Naive thymus-derived CD4-positive, alpha-beta T cell (primary cell): ENCODE data around the gene RNF4. TPM values are rescaled to one million over a fixed set of nuclear protein-coding genes. Genes with fewer than 3 reads are reported as not detected.
A peak's percentile ranks its signal among the peaks of the same experiment; 100 is the strongest.
"Not testable (repeated sequence)": the region's sequence is repeated elsewhere in the genome, so short reads cannot be mapped to it uniquely, and the experiment has no call there.

ENCODE experiments used
- ATAC-seq: fragments of 150-1000 bp; cut with Tn5 transposase; 2 replicates; pipeline ENCODE4 v1.10.0; 2021; ENCODE audit warnings: mild to moderate bottlenecking, moderate library complexity
- CTCF ChIA-PET: fragments of 350-600 bp; sonication (Branson Sonifier 250); formaldehyde crosslinking; loops from one replicate; lab custom pipeline; 2021; ENCODE audit warnings: antibody characterized with exemption; lab: Charles Lee
- POLR2A ChIA-PET: fragments of 350-600 bp; sonication (Branson Sonifier 250); formaldehyde crosslinking; loops from one replicate; lab custom pipeline; 2021; ENCODE audit warnings: antibody characterized with exemption, inconsistent platforms; lab: Charles Lee
- DNase-seq, 9 donors: peaks; one replicate each; pipeline versions ENCODE4 v3.0.0 to v3.0.0-alpha.2; 2020 to 2022; ENCODE audit warnings: mixed read lengths in 1 of 9
- H3K27ac ChIP-seq: one replicate; pipeline ENCODE4 v1.7.0; 2013; ENCODE audit warnings: mild to moderate bottlenecking, low read depth, low read length, moderate library complexity
- H3K27me3 ChIP-seq, 2 donors: one replicate each; pipeline ENCODE4 v1.7.0; 2013; ENCODE audit warnings: low read length in 2 of 2, mild to moderate bottlenecking in 2 of 2, moderate library complexity in 2 of 2; ENCODE audit not compliant: control insufficient read depth in 2 of 2, insufficient read depth in 2 of 2
- H3K36me3 ChIP-seq, 3 experiments: 1 replicate in 2 of 3; 2 replicates in 1 of 3; pipeline ENCODE4 v1.7.0; 2013; ENCODE audit warnings: low read length in 3 of 3, mild to moderate bottlenecking in 3 of 3, moderate library complexity in 1 of 3; ENCODE audit not compliant: insufficient read depth in 3 of 3, control insufficient read depth in 2 of 3
- H3K4me1 ChIP-seq, 2 donors: one replicate each; pipeline ENCODE4 v1.7.0; 2013; ENCODE audit warnings: low read length in 2 of 2, mild to moderate bottlenecking in 2 of 2, moderate library complexity in 1 of 2; ENCODE audit not compliant: control insufficient read depth in 2 of 2, insufficient read depth in 2 of 2
- H3K4me3 ChIP-seq: 2 replicates; pipeline ENCODE4 v1.7.0; 2013; ENCODE audit warnings: mild to moderate bottlenecking, low read length
- H3K9me3 ChIP-seq, 3 experiments: 1 replicate in 2 of 3; 2 replicates in 1 of 3; pipeline ENCODE4 v1.7.0; 2013; ENCODE audit warnings: low read length in 3 of 3; ENCODE audit not compliant: control insufficient read depth in 2 of 3
- H3K27ac Mint-ChIP-seq, 9 donors: one replicate each; pipeline ENCODE4 v1.8.0; 2020 to 2022; ENCODE audit warnings: mixed read lengths in 9 of 9, mild to moderate bottlenecking in 8 of 9, moderate library complexity in 5 of 9, inconsistent platforms in 2 of 9
- H3K27me3 Mint-ChIP-seq, 5 donors: one replicate each; pipeline ENCODE4 v1.8.0; 2021 to 2022; ENCODE audit warnings: mixed read lengths in 5 of 5, mild to moderate bottlenecking in 1 of 5
- H3K36me3 Mint-ChIP-seq, 5 donors: one replicate each; pipeline ENCODE4 v1.8.0; 2020 to 2022; ENCODE audit warnings: mixed read lengths in 5 of 5, mild to moderate bottlenecking in 3 of 5, inconsistent platforms in 1 of 5
- H3K4me1 Mint-ChIP-seq, 7 donors: one replicate each; pipeline ENCODE4 v1.8.0; 2020 to 2022; ENCODE audit warnings: mixed read lengths in 7 of 7, mild to moderate bottlenecking in 3 of 7, inconsistent platforms in 1 of 7
- H3K4me3 Mint-ChIP-seq, 10 donors: one replicate each; pipeline ENCODE4 v1.8.0; 2020 to 2022; ENCODE audit warnings: mild to moderate bottlenecking in 10 of 10, mixed read lengths in 10 of 10, moderate library complexity in 6 of 10, inconsistent platforms in 2 of 10
- H3K9me3 Mint-ChIP-seq, 11 donors: one replicate each; pipeline ENCODE4 v1.8.0; 2020 to 2022; ENCODE audit warnings: mixed read lengths in 11 of 11, mild to moderate bottlenecking in 4 of 11, inconsistent platforms in 1 of 11, moderate library complexity in 1 of 11
- intact Hi-C, 2 donors: fragments of 100-400 bp; cut with micrococcal nuclease; formaldehyde crosslinking; loops; one replicate each; pipeline ENCODE4 v1.15.1; 2023
- polyA plus RNA-seq, 2 donors: library from polyadenylated mRNA; unstranded; fragments of 300-500 nt; fragmentation: Illumina TruSeq; gene quantifications; one replicate each; pipeline ENCODE4 v1.2.3, GENCODE V29; 2021
- total RNA-seq, 6 experiments: library from RNA in 5 of 6; stranded (reverse) in 5 of 6; gene quantifications; 1 replicate in 5 of 6; 2 replicates in 1 of 6; pipeline ENCODE4 v1.2.3 and lab custom pipeline; 2021 to 2026

Gene RNF4
- total and polyA plus RNA-seq, 7 experiments from 2014 or later, result 69.4 to 101 (median 91.8) TPM

- H3K27me3 ChIP-seq, result no peaks in the 10 kb centered on the region
- H3K36me3 Mint-ChIP-seq, result peaks cover 0 to 5% (median 0%) of the 10 kb centered on the region in 5 donors
- CTCF ChIA-PET, result interaction anchor here (1.3 to 2.6 kb wide), 2 partner anchors 34 to 245 kb away, joined by 3 to 10 read pairs; no protein-coding TSS in a partner anchor
- no peak overlapping the region for H3K4me3 Mint-ChIP-seq
- no peaks in the 10 kb centered on the region for H3K9me3 ChIP-seq
- peaks cover 7 to 15% of the 10 kb centered on the region in 2 donors for H3K4me1 ChIP-seq
- H3K4me3 ChIP-seq, result no peak overlapping the region
- DNase-seq (no peak), ATAC-seq (no peak)
- peak overlapping the region in 2 of 9 donors; percentile 32 to 33 for H3K27ac Mint-ChIP-seq
- no peaks in the 10 kb centered on the region for H3K9me3 Mint-ChIP-seq
- no peak overlapping the region for H3K27ac ChIP-seq
- POLR2A ChIA-PET, result interaction anchor here (0.5 to 1.9 kb wide), 4 partner anchors 20 to 181 kb away, joined by 3 to 4 read pairs (median 3); partner anchors contain the start of gene FAM193A
- peaks cover 18 to 38% (median 28%) of the 10 kb centered on the region in 7 donors for H3K4me1 Mint-ChIP-seq
- peaks cover 0 to 30% (median 3%) of the 10 kb centered on the region in 5 donors for H3K27me3 Mint-ChIP-seq
- intact Hi-C loops, result loop anchor here (5.0 kb wide), 2 partner anchors 37 to 608 kb away; partner anchors contain the start of gene LETM1 (in 1 of the 2)
- H3K36me3 ChIP-seq, result peaks cover 0 to 3% (median 0%) of the 10 kb centered on the region in 3 experiments
These were observed 3.9 kb upstream of the RNF4 start for GRCh38 chr4:2465032-2465431.

- H3K27me3 Mint-ChIP-seq, result peaks cover 0 to 27% (median 3%) of the 10 kb centered on the region in 5 donors
- H3K4me1 Mint-ChIP-seq, result peaks cover 23 to 43% (median 34%) of the 10 kb centered on the region in 7 donors
- H3K9me3 Mint-ChIP-seq, H3K4me3 ChIP-seq, DNase-seq, ATAC-seq, H3K27ac ChIP-seq, H3K9me3 ChIP-seq, H3K27me3 ChIP-seq, H3K36me3 ChIP-seq: not testable (repeated sequence)
- peaks cover 12 to 20% of the 10 kb centered on the region in 2 donors for H3K4me1 ChIP-seq
- peaks cover 0 to 11% (median 0%) of the 10 kb centered on the region in 5 donors for H3K36me3 Mint-ChIP-seq
- intact Hi-C loops, result loop anchor here (5.0 kb wide), 2 partner anchors 37 to 608 kb away; partner anchors contain the start of gene LETM1 (in 1 of the 2)
- H3K4me3 Mint-ChIP-seq, result peak overlapping the region in 1 of 10 donors; percentile 7
- CTCF ChIA-PET, result interaction anchor here (1.3 to 2.6 kb wide), 2 partner anchors 34 to 245 kb away, joined by 3 to 10 read pairs; no protein-coding TSS in a partner anchor
- POLR2A ChIA-PET, result interaction anchor here (0.6 to 1.9 kb wide), 3 partner anchors 20 to 80 kb away, joined by 3 to 4 read pairs (median 3); partner anchors contain the start of gene FAM193A
- H3K27ac Mint-ChIP-seq, result peak overlapping the region in 2 of 9 donors; percentile 46
These were observed 3.4 kb upstream of the RNF4 start for GRCh38 chr4:2465544-2465943.

GRCh38 chr4:2469192-2469984 lies 482 bp downstream of the RNF4 start:
- Histone ChIP-seq H3K4me3 (peak overlapping the region; percentile 70), H3K27me3 (no peaks in the 10 kb centered on the region), H3K9me3 (no peaks in the 10 kb centered on the region), H3K27ac (peak overlapping the region; percentile 94), H3K4me1 (peaks cover 31 to 37% of the 10 kb centered on the region in 2 donors), H3K36me3 (peaks cover 0 to 14% (median 7%) of the 10 kb centered on the region in 3 experiments)
- CTCF ChIA-PET, result interaction anchor here (0.9 kb wide), 1 partner anchor 19 kb away, joined by 3 read pairs; no protein-coding TSS in a partner anchor
- POLR2A ChIA-PET, result interaction anchor here (0.6 to 3.4 kb wide), 27 partner anchors 9 to 1598 kb away, joined by 3 to 51 read pairs (median 4); partner anchors contain the start of genes CFAP99, FAM193A, FAM53A and GRK4
- Mint-ChIP-seq H3K27me3 (peaks cover 0 to 2% (median 0%) of the 10 kb centered on the region in 5 donors), H3K9me3 (no peaks in the 10 kb centered on the region), H3K27ac (peak overlapping the region; percentile 95 to 98 (median 98)), H3K36me3 (peaks cover 0 to 29% (median 4%) of the 10 kb centered on the region in 5 donors), H3K4me1 (peaks cover 39 to 72% (median 55%) of the 10 kb centered on the region in 7 donors), H3K4me3 (peak overlapping the region; percentile 90 to 98 (median 95))
- intact Hi-C loops, result loop anchor here (1.0 to 5.0 kb wide), 16 partner anchors 16 to 757 kb away; partner anchors contain the start of genes CFAP99 (in 2 of the 2), FAM193A (in 2 of the 2), GRK4 (in 2 of the 2) and HAUS3 (in 2 of the 2)
- ATAC-seq (peak; percentile 63), DNase-seq (peak; percentile 57 to 80 (median 75))

GRCh38 chr4:2470791-2471190 lies 1.9 kb downstream of the RNF4 start:
- H3K27ac Mint-ChIP-seq, result peak overlapping the region; percentile 95 to 98 (median 98)
- no peak for DNase-seq
- Histone ChIP-seq H3K27ac (peak overlapping the region; percentile 94), H3K36me3 (peaks cover 0 to 14% (median 7%) of the 10 kb centered on the region in 3 experiments), H3K27me3 (no peaks in the 10 kb centered on the region), H3K4me3 (peak overlapping the region; percentile 70), H3K9me3 (no peaks in the 10 kb centered on the region), H3K4me1 (peaks cover 35 to 40% of the 10 kb centered on the region in 2 donors)
- H3K36me3 Mint-ChIP-seq, result peaks cover 0 to 32% (median 7%) of the 10 kb centered on the region in 5 donors
- intact Hi-C loops, result no loop called here
- POLR2A ChIA-PET, result interaction anchor here (1.1 to 3.4 kb wide), 5 partner anchors 8 to 208 kb away, joined by 4 to 51 read pairs (median 8); partner anchors contain the start of genes CFAP99, MXD4 and ZFYVE28
- peaks cover 0 to 2% (median 0%) of the 10 kb centered on the region in 5 donors for H3K27me3 Mint-ChIP-seq
- no peak for ATAC-seq
- no peaks in the 10 kb centered on the region for H3K9me3 Mint-ChIP-seq
- CTCF ChIA-PET, result interaction anchor here (0.6 kb wide), 2 partner anchors 251 to 1148 kb away, joined by 3 to 7 read pairs; no protein-coding TSS in a partner anchor
- H3K4me1 Mint-ChIP-seq, result peaks cover 44 to 79% (median 57%) of the 10 kb centered on the region in 7 donors
- H3K4me3 Mint-ChIP-seq, result peak overlapping the region; percentile 90 to 98 (median 95)

GRCh38 chr4:2472187-2472586 lies 3.3 kb downstream of the RNF4 start:
- Histone ChIP-seq H3K4me3 (no peak overlapping the region), H3K36me3 (peaks cover 0 to 14% (median 7%) of the 10 kb centered on the region in 3 experiments), H3K9me3 (no peaks in the 10 kb centered on the region), H3K27ac (peak overlapping the region; percentile 94), H3K27me3 (no peaks in the 10 kb centered on the region), H3K4me1 (peaks cover 41 to 43% of the 10 kb centered on the region in 2 donors)
- Mint-ChIP-seq H3K36me3 (peaks cover 0 to 35% (median 13%) of the 10 kb centered on the region in 5 donors), H3K27me3 (peaks cover 0 to 2% (median 0%) of the 10 kb centered on the region in 5 donors), H3K9me3 (no peaks in the 10 kb centered on the region), H3K4me3 (peak overlapping the region in 5 of 10 donors; percentile 5 to 97 (median 91)), H3K4me1 (peaks cover 49 to 85% (median 60%) of the 10 kb centered on the region in 7 donors), H3K27ac (peak overlapping the region in 7 of 9 donors; percentile 38 to 98 (median 96))
- CTCF ChIA-PET, result no interaction called here
- intact Hi-C loops, result no loop called here
- POLR2A ChIA-PET, result interaction anchor here (1.3 kb wide), 1 partner anchor 210 kb away, joined by 4 read pairs; the partner anchor contains the start of gene MXD4
- ATAC-seq (no peak), DNase-seq (no peak)
